Trophoblast cell (in vitro differentiated cells and primary cell): ENCODE results near the gene CCDC73.

Source experiments
- DNase-seq, 2 donors: peaks; one replicate each; pipeline ENCODE4 v3.0.0-alpha.2; 2016
- H2AFZ ChIP-seq: 2 replicates; pipeline ENCODE4 v1.6.1; 2013; ENCODE audit warnings: low read length, moderate library complexity, mild to moderate bottlenecking; ENCODE audit not compliant: insufficient read depth, poor library complexity
- H2AK5ac ChIP-seq: 2 replicates; pipeline ENCODE4 v1.6.1; 2013; ENCODE audit warnings: mild to moderate bottlenecking, low read length
- H2BK120ac ChIP-seq: 2 replicates; pipeline ENCODE4 v1.6.1; 2013; ENCODE audit warnings: low read length, mild to moderate bottlenecking, moderate library complexity; ENCODE audit not compliant: insufficient read depth, poor library complexity
- H2BK12ac ChIP-seq: 2 replicates; pipeline ENCODE4 v1.6.1; 2013; ENCODE audit warnings: mild to moderate bottlenecking, low read length, moderate library complexity
- H2BK5ac ChIP-seq: 2 replicates; pipeline ENCODE4 v1.6.1; 2013; ENCODE audit warnings: low read length, low read depth, moderate library complexity, mild to moderate bottlenecking; ENCODE audit not compliant: poor library complexity
- H3K14ac ChIP-seq: 2 replicates; pipeline ENCODE4 v1.6.1; 2013; ENCODE audit warnings: mild to moderate bottlenecking, low read length
- H3K18ac ChIP-seq: 2 replicates; pipeline ENCODE4 v1.6.1; 2013; ENCODE audit warnings: mild to moderate bottlenecking, low read length
- H3K23ac ChIP-seq: 2 replicates; pipeline ENCODE4 v1.6.1; 2013; ENCODE audit warnings: low read length
- H3K27ac ChIP-seq: 2 replicates; pipeline ENCODE4 v1.5.1; 2013; ENCODE audit warnings: low read depth, mild to moderate bottlenecking, inconsistent platforms, low read length, moderate library complexity
- H3K27me3 ChIP-seq: 2 replicates; pipeline ENCODE4 v1.6.1; 2013; ENCODE audit warnings: inconsistent platforms, mild to moderate bottlenecking, low read length, moderate library complexity; ENCODE audit not compliant: insufficient read depth
- H3K36me3 ChIP-seq, 2 experiments: 1 replicate in 1 of 2; 2 replicates in 1 of 2; pipeline ENCODE4 v1.6.1; 2013; ENCODE audit warnings: low read length in 2 of 2, mild to moderate bottlenecking in 2 of 2, moderate library complexity in 1 of 2; ENCODE audit not compliant: insufficient read depth in 2 of 2, control insufficient read depth in 1 of 2
- H3K4ac ChIP-seq: 2 replicates; pipeline ENCODE4 v1.6.1; 2013; ENCODE audit warnings: low read depth, mild to moderate bottlenecking, low read length, moderate library complexity
- H3K4me1 ChIP-seq, 2 experiments: 1 replicate in 1 of 2; 2 replicates in 1 of 2; pipeline ENCODE4 v1.6.1; 2013; ENCODE audit warnings: low read length in 2 of 2, mild to moderate bottlenecking in 2 of 2, moderate library complexity in 1 of 2; ENCODE audit not compliant: insufficient read depth in 2 of 2, control insufficient read depth in 1 of 2
- H3K4me2 ChIP-seq: 2 replicates; pipeline ENCODE4 v1.6.1; 2013; ENCODE audit warnings: inconsistent platforms, mild to moderate bottlenecking, low read length, moderate library complexity
- H3K4me3 ChIP-seq: 2 replicates; pipeline ENCODE4 v1.5.1; 2013; ENCODE audit warnings: mild to moderate bottlenecking, low read depth, low read length, inconsistent platforms
- H3K79me1 ChIP-seq: one replicate; pipeline ENCODE4 v1.6.1; 2013; ENCODE audit warnings: low read length
- H3K79me2 ChIP-seq: 2 replicates; pipeline ENCODE4 v1.6.1; 2013; ENCODE audit warnings: low read length, mild to moderate bottlenecking; ENCODE audit not compliant: control insufficient read depth, insufficient read depth, poor library complexity
- H3K9ac ChIP-seq: 2 replicates; pipeline ENCODE4 v1.6.1; 2013; ENCODE audit warnings: mild to moderate bottlenecking, low read length
- H3K9me3 ChIP-seq: 2 replicates; pipeline ENCODE4 v1.6.1; 2013; ENCODE audit warnings: low read depth, mild to moderate bottlenecking, control low read depth, inconsistent platforms, low read length; ENCODE audit not compliant: insufficient read depth
- H4K12ac ChIP-seq: 2 replicates; pipeline ENCODE4 v1.6.1; 2013; ENCODE audit warnings: low read depth, mild to moderate bottlenecking, low read length, moderate library complexity
- H4K8ac ChIP-seq: 2 replicates; pipeline ENCODE4 v1.6.1; 2013; ENCODE audit warnings: low read depth, mild to moderate bottlenecking, low read length, moderate library complexity
- H4K91ac ChIP-seq: one replicate; pipeline ENCODE4 v1.6.1; 2013; ENCODE audit warnings: low read depth, mild to moderate bottlenecking, low read length, moderate library complexity
- WGBS: extraction: QIAGEN DNeasy Blood & Tissue Kit; methylation state at CpG from one replicate; pipeline ENCODE4 v1.1.7; 2013; ENCODE audit warnings: missing lambda C conversion rate; ENCODE audit not compliant: insufficient read length, insufficient coverage; ENCODE audit errors: extremely low coverage; 5-methylcytosine and 5-hydroxymethylcytosine counted together

Gene CCDC73

GRCh38 chr11:32838505-32839274, 44.2 kb upstream of the CCDC73 start:
- Histone ChIP-seq H3K27ac (no peak overlapping the region), H3K4ac (no peak overlapping the region), H4K91ac (no peak overlapping the region), H3K4me3 (no peak overlapping the region), H3K79me1 (no peaks in the 10 kb centered on the region), H4K8ac (no peak overlapping the region), H3K4me2 (no peak overlapping the region), H2AFZ (no peak overlapping the region), H3K4me1 (no peaks in the 10 kb centered on the region), H2BK12ac (no peak overlapping the region), H3K18ac (no peak overlapping the region), H3K36me3 (peaks cover 2 to 6% of the 10 kb centered on the region in 2 experiments), H3K79me2 (no peaks in the 10 kb centered on the region), H3K14ac (no peak overlapping the region), H3K9me3 (no peaks in the 10 kb centered on the region), H2BK120ac (no peak overlapping the region), H3K27me3 (no peaks in the 10 kb centered on the region), H2AK5ac (no peak overlapping the region), H3K9ac (no peak overlapping the region), H2BK5ac (no peak overlapping the region), H3K23ac (no peak overlapping the region), H4K12ac (no peak overlapping the region)
- DNase-seq, result peak; percentile 23 to 88
- WGBS, result no CpG with 5 or more reads among the region's 2 CpGs

GRCh38 chr11:32836946-32837345, 42.5 kb upstream of the CCDC73 start:
- no peaks in the 10 kb centered on the region for H3K79me1 ChIP-seq
- no peak overlapping the region for H4K12ac ChIP-seq
- no peak overlapping the region for H3K4me2 ChIP-seq
- no CpG with 5 or more reads among the region's 2 CpGs for WGBS
- H3K9ac ChIP-seq, result no peak overlapping the region
- H2BK120ac ChIP-seq, result no peak overlapping the region
- no peak overlapping the region for H4K8ac ChIP-seq
- no peak overlapping the region for H3K27ac ChIP-seq
- no peaks in the 10 kb centered on the region for H3K79me2 ChIP-seq
- no peak for DNase-seq
- no peak overlapping the region for H4K91ac ChIP-seq
- H2BK12ac ChIP-seq, result no peak overlapping the region
- peaks cover 3 to 6% of the 10 kb centered on the region in 2 experiments for H3K36me3 ChIP-seq
- no peak overlapping the region for H2AK5ac ChIP-seq
- no peaks in the 10 kb centered on the region for H3K4me1 ChIP-seq
- H3K14ac ChIP-seq, result no peak overlapping the region
- H3K9me3 ChIP-seq, result no peaks in the 10 kb centered on the region
- H3K4ac ChIP-seq, result no peak overlapping the region
- H3K4me3 ChIP-seq, result no peak overlapping the region
- H3K18ac ChIP-seq, result no peak overlapping the region
- H3K27me3 ChIP-seq, result no peaks in the 10 kb centered on the region
- H2AFZ ChIP-seq, result no peak overlapping the region
- no peak overlapping the region for H2BK5ac ChIP-seq
- no peak overlapping the region for H3K23ac ChIP-seq

- no peak overlapping the region for H3K18ac ChIP-seq
- peaks cover 9% of the 10 kb centered on the region for H3K79me1 ChIP-seq
- H2BK5ac ChIP-seq, result no peak overlapping the region
- no peaks in the 10 kb centered on the region for H3K27me3 ChIP-seq
- H3K36me3 ChIP-seq, result peaks cover 3% of the 10 kb centered on the region in 2 experiments
- H3K27ac ChIP-seq, result no peak overlapping the region
- no peak overlapping the region for H2BK120ac ChIP-seq
- H4K8ac ChIP-seq, result no peak overlapping the region
- H2AK5ac ChIP-seq, result no peak overlapping the region
- no peak overlapping the region for H4K91ac ChIP-seq
- no peaks in the 10 kb centered on the region for H3K9me3 ChIP-seq
- H3K14ac ChIP-seq, result no peak overlapping the region
- DNase-seq, result no peak
- H3K79me2 ChIP-seq, result peaks cover 5% of the 10 kb centered on the region
- H3K23ac ChIP-seq, result no peak overlapping the region
- H3K4me1 ChIP-seq, result peaks cover 2 to 7% of the 10 kb centered on the region in 2 experiments
- no peak overlapping the region for H3K4me2 ChIP-seq
- no peak overlapping the region for H4K12ac ChIP-seq
- no CpG with 5 or more reads among the region's 1 CpG for WGBS
- H3K9ac ChIP-seq, result peak overlapping the region; percentile 35
- no peak overlapping the region for H3K4me3 ChIP-seq
- no peak overlapping the region for H2BK12ac ChIP-seq
- no peak overlapping the region for H2AFZ ChIP-seq
- no peak overlapping the region for H3K4ac ChIP-seq
Measured at GRCh38 chr11:32833921-32834320, 39.5 kb upstream of the CCDC73 start.

- no CpG with 5 or more reads among the region's 3 CpGs for WGBS
- Histone ChIP-seq H2BK120ac (no peak overlapping the region), H3K4me2 (peak overlapping the region; percentile 41), H3K36me3 (peaks cover 3% of the 10 kb centered on the region in 2 experiments), H3K18ac (no peak overlapping the region), H3K9ac (no peak overlapping the region), H3K79me2 (peaks cover 5% of the 10 kb centered on the region), H3K79me1 (peaks cover 9% of the 10 kb centered on the region), H3K4ac (no peak overlapping the region), H2BK12ac (no peak overlapping the region), H4K12ac (no peak overlapping the region), H2AFZ (no peak overlapping the region), H3K27ac (no peak overlapping the region), H3K9me3 (no peaks in the 10 kb centered on the region), H2BK5ac (no peak overlapping the region), H3K4me1 (peaks cover 2 to 7% of the 10 kb centered on the region in 2 experiments), H4K8ac (no peak overlapping the region), H3K23ac (no peak overlapping the region), H3K27me3 (no peaks in the 10 kb centered on the region), H3K14ac (no peak overlapping the region), H4K91ac (no peak overlapping the region), H2AK5ac (no peak overlapping the region), H3K4me3 (no peak overlapping the region)
- DNase-seq, result no peak
Measured at GRCh38 chr11:32831221-32831620, 36.8 kb upstream of the CCDC73 start.
